Hepatocyte (in vitro differentiated cells): ENCODE data around the gene WBP11. TPM values are rescaled to one million over a fixed set of nuclear protein-coding genes. Genes with fewer than 3 reads are reported as not detected.

Experiments
- DNase-seq: peaks from one replicate; pipeline ENCODE4 v3.0.0-alpha.2; 2016; ENCODE audit warnings: low spot score
- H2AFZ ChIP-seq: fragments of 200-600 bp; sonication (generic); 2 replicates; pipeline ENCODE4 v1.6.0; 2016; ENCODE audit warnings: antibody characterized with exemption, mild to moderate bottlenecking
- H3K27ac ChIP-seq: fragments of 200-600 bp; sonication (generic); 2 replicates; pipeline ENCODE4 v1.5.1; 2016; ENCODE audit warnings: mild to moderate bottlenecking
- H3K27me3 ChIP-seq: fragments of 200-600 bp; sonication (generic); 2 replicates; pipeline ENCODE4 v1.6.1; 2016
- H3K36me3 ChIP-seq: fragments of 200-600 bp; sonication (generic); replicated peaks from 2 replicates; pipeline ENCODE4 v1.5.1; 2016; ENCODE audit warnings: low read depth; ENCODE audit not compliant: insufficient read depth
- H3K4me1 ChIP-seq: fragments of 200-600 bp; sonication (generic); 2 replicates; pipeline ENCODE4 v1.5.1; 2016; ENCODE audit warnings: mild to moderate bottlenecking, moderate library complexity; ENCODE audit not compliant: insufficient read depth
- H3K4me2 ChIP-seq: fragments of 200-600 bp; sonication (generic); 2 replicates; pipeline ENCODE4 v1.6.0; 2016
- H3K4me3 ChIP-seq: fragments of 200-600 bp; sonication (generic); 2 replicates; pipeline ENCODE4 v1.5.1; 2016; ENCODE audit warnings: mild to moderate bottlenecking
- H3K79me2 ChIP-seq: fragments of 200-600 bp; sonication (generic); 2 replicates; pipeline ENCODE4 v1.6.0; 2017; ENCODE audit warnings: mild to moderate bottlenecking
- H3K9me2 ChIP-seq: fragments of 200-600 bp; sonication (generic); replicated peaks from 2 replicates; pipeline ENCODE4 v1.6.0; 2017; ENCODE audit warnings: mild to moderate bottlenecking; ENCODE audit not compliant: insufficient read depth
- H3K9me3 ChIP-seq: fragments of 200-600 bp; sonication (generic); 2 replicates; pipeline ENCODE4 v1.5.1; 2016; ENCODE audit warnings: low read depth, mild to moderate bottlenecking
- H4K20me1 ChIP-seq: fragments of 200-600 bp; sonication (generic); 2 replicates; pipeline ENCODE4 v1.6.0; 2016; ENCODE audit warnings: mild to moderate bottlenecking; ENCODE audit not compliant: insufficient read depth, poor library complexity, severe bottlenecking
- EZH2 ChIP-seq: fragments of 200-600 bp; sonication (generic); IDR thresholded peaks from 2 replicates; pipeline ENCODE4 v1.6.1; 2016; ENCODE audit warnings: antibody characterized with exemption, mild to moderate bottlenecking, borderline replicate concordance
- EZH2phosphoT487 ChIP-seq: fragments of 200-600 bp; sonication (generic); IDR thresholded peaks from one replicate; pipeline ENCODE4 v1.6.1; 2018; ENCODE audit warnings: antibody characterized with exemption, mild to moderate bottlenecking, low read depth, moderate library complexity; ENCODE audit not compliant: unreplicated experiment, severe bottlenecking
- WGBS: methylation state at CpG from one replicate; pipeline ENCODE4 v1.1.6; 2016; ENCODE audit warnings: low lambda C conversion rate; ENCODE audit errors: missing lambda C conversion rate; 5-methylcytosine and 5-hydroxymethylcytosine counted together
- polyA plus RNA-seq: library from polyadenylated mRNA; unstranded; fragments of >200 nt; fragmentation: Nextera tagmentation; extraction: Ambion mirVana; gene quantifications from 2 replicates; pipeline ENCODE4 v1.2.1, GENCODE V29; 2016
- total RNA-seq: library from RNA; depleted of rRNA; stranded (reverse); fragments of >200 nt; gene quantifications from 2 replicates; pipeline ENCODE4 v1.2.3, GENCODE V29; 2014
- TF ChIP-seq, protein P1 (sequence below): fragments of 200-600 bp; sonication (generic); IDR thresholded peaks from 2 replicates; pipeline ENCODE4 v1.5.1; 2016; ENCODE audit warnings: antibody characterized with exemption, mild to moderate bottlenecking; ENCODE audit not compliant: poor library complexity

Gene WBP11
- total and polyA plus RNA-seq, 2 experiments from 2014 or later = 26.6 to 39.3 TPM

GRCh38 chr12:14773685-14774073 lies 29.6 kb downstream of the WBP11 start:
- 5% methylated on average over 16 of the region's 16 CpGs for WGBS

DNA sequence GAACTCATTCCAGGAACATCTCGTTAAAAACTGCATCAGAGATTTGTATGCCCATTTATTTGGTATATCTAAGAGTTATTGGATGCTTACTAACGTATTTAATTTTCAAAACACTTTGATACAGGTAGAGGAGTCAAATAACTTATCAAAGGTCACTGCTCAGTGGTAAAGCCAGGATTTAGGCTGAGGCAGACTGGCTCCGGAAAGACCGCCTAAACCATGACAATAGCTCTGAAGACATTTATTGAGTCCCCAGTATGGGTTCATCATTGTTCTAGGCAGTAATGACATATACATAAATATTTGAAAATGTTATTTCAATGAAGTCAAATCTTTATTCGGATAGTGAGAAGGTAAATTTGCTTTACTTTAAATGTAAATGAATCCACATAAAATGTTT lies 30.3 kb downstream of the WBP11 start:
- Histone ChIP-seq H3K4me1 (peaks cover 31% of the 10 kb centered on the region), H3K9me2 (no peaks in the 10 kb centered on the region), H3K27me3 (no peaks in the 10 kb centered on the region), H3K4me3 (peak overlapping the region; percentile 45), H3K36me3 (no peaks in the 10 kb centered on the region), H3K9me3 (no peaks in the 10 kb centered on the region), H4K20me1 (peaks cover 22% of the 10 kb centered on the region), H3K79me2 (peaks cover 66% of the 10 kb centered on the region), H2AFZ (no peak overlapping the region), H3K4me2 (peak overlapping the region; percentile 73), H3K27ac (peak overlapping the region; percentile 94)
- WGBS = 44% methylated on average over 5 of the region's 5 CpGs
- no peak for DNase-seq
- TF ChIP-seq EZH2phosphoT487 (no peak), EZH2 (no peak)
- TF ChIP-seq, protein P1, sequence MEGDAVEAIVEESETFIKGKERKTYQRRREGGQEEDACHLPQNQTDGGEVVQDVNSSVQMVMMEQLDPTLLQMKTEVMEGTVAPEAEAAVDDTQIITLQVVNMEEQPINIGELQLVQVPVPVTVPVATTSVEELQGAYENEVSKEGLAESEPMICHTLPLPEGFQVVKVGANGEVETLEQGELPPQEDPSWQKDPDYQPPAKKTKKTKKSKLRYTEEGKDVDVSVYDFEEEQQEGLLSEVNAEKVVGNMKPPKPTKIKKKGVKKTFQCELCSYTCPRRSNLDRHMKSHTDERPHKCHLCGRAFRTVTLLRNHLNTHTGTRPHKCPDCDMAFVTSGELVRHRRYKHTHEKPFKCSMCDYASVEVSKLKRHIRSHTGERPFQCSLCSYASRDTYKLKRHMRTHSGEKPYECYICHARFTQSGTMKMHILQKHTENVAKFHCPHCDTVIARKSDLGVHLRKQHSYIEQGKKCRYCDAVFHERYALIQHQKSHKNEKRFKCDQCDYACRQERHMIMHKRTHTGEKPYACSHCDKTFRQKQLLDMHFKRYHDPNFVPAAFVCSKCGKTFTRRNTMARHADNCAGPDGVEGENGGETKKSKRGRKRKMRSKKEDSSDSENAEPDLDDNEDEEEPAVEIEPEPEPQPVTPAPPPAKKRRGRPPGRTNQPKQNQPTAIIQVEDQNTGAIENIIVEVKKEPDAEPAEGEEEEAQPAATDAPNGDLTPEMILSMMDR = no peak

More at GRCh38 chr12:14773685-14774073, 29.6 kb downstream of the WBP11 start:
- peaks cover 15% of the 10 kb centered on the region for H4K20me1 ChIP-seq
- H3K4me3 ChIP-seq = peak overlapping the region; percentile 45
- H3K27me3 ChIP-seq = no peaks in the 10 kb centered on the region
- TF ChIP-seq EZH2 (no peak), EZH2phosphoT487 (no peak)
- TF ChIP-seq, protein P1 = no peak
- no peaks in the 10 kb centered on the region for H3K9me2 ChIP-seq
- no peaks in the 10 kb centered on the region for H3K36me3 ChIP-seq
- H3K4me2 ChIP-seq = peak overlapping the region; percentile 73
- H3K79me2 ChIP-seq = peaks cover 59% of the 10 kb centered on the region
- no peak for DNase-seq
- peaks cover 31% of the 10 kb centered on the region for H3K4me1 ChIP-seq
- H3K9me3 ChIP-seq = no peaks in the 10 kb centered on the region
- H3K27ac ChIP-seq = peak overlapping the region; percentile 94
- H2AFZ ChIP-seq = peak overlapping the region; percentile 44

DNA sequence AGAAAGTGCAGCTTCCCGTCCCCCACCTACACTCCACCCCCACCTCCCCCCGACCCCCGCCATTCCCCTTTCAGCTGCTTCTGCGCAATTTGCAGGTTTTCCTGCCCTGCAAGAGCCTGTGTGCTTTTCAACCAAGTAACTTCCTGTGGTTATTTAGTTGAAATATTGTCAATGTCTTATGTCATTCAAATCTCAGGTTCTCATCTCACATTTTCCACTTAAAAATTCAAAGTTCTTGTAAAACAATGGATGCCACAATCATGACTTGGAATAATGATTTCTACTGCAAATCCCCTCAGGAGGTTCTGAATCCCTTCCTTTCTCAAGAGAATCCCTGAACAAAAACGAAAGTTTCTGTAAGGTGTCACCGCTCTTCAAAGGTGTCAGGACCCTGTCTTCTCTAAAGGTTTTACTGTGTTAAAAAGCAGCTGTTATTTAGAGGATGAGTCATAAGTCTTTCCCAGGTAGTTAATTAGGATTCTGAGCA lies 31.6 kb downstream of the WBP11 start:
- Histone ChIP-seq H3K79me2 (peaks cover 71% of the 10 kb centered on the region), H3K27ac (peak overlapping the region; percentile 90), H3K9me3 (no peaks in the 10 kb centered on the region), H3K27me3 (no peaks in the 10 kb centered on the region), H3K4me1 (peaks cover 24% of the 10 kb centered on the region), H3K36me3 (no peaks in the 10 kb centered on the region), H2AFZ (peak overlapping the region; percentile 15), H4K20me1 (peaks cover 30% of the 10 kb centered on the region), H3K4me2 (peak overlapping the region; percentile 73), H3K9me2 (no peaks in the 10 kb centered on the region), H3K4me3 (peak overlapping the region; percentile 27)
- WGBS = 11% methylated on average over 4 of the region's 6 CpGs
- no peak for DNase-seq
- no peak for TF ChIP-seq EZH2
- TF ChIP-seq, protein P1 = no peak
- TF ChIP-seq EZH2phosphoT487 = no peak
